Prostate gland (tissue), 2 donors: ENCODE measurements around the gene CLHC1. TPM values are rescaled to one million over a fixed set of nuclear protein-coding genes. Genes with fewer than 3 reads are reported as not detected.

ENCODE experiments used
- DNase-seq: peaks from one replicate; pipeline ENCODE4 v3.0.0-alpha.2; 2019; ENCODE audit warnings: low spot score
- H3K27ac ChIP-seq, 2 donors: fragments of 200-600 bp; sonication (generic); 2 replicates each; pipeline ENCODE4 v1.5.1; 2017 to 2019
- H3K27me3 ChIP-seq: fragments of 200-600 bp; sonication (generic); replicated peaks from 2 replicates; pipeline ENCODE4 v1.5.1; 2019; ENCODE audit not compliant: insufficient read depth
- H3K36me3 ChIP-seq, 2 donors: fragments of 200-600 bp; sonication (generic); 1 replicate in 1 of 2; 2 replicates in 1 of 2; pipeline versions ENCODE4 v1.5.1 to v1.8.1; 2017 to 2019
- H3K4me1 ChIP-seq: fragments of 200-600 bp; sonication (generic); replicated peaks from 2 replicates; pipeline ENCODE4 v1.5.1; 2019
- H3K4me3 ChIP-seq, 2 donors: fragments of 200-600 bp; sonication (generic); 2 replicates each; pipeline ENCODE4 v1.5.1; 2017 to 2019
- H3K9me3 ChIP-seq: fragments of 200-600 bp; sonication (generic); 2 replicates; pipeline ENCODE4 v1.5.1; 2017
- POLR2A ChIP-seq: fragments of 450-650 bp; IDR thresholded peaks from one replicate; pipeline ENCODE4 v1.6.1; 2016; ENCODE audit warnings: antibody characterized with exemption, mild to moderate bottlenecking
- POLR2AphosphoS5 ChIP-seq: sonication (generic); formaldehyde crosslinking; IDR thresholded peaks from one replicate; pipeline ENCODE4 v1.6.1; 2017; ENCODE audit warnings: antibody characterized with exemption
- WGBS: methylation state at CpG from one replicate; pipeline ENCODE4 v1.1.5; 2018; 5-methylcytosine and 5-hydroxymethylcytosine counted together
- intact Hi-C: fragments of 100-400 bp; cut with DNase I; formaldehyde crosslinking; loops from one replicate; pipeline ENCODE4 v1.14.2; 2022
- total RNA-seq, 2 donors: library from RNA; depleted of rRNA; stranded (reverse); fragments of >200 nt; gene quantifications; one replicate each; pipeline ENCODE4 v1.1.0, GENCODE V29; 2016
- TF ChIP-seq, protein P1 (sequence below), 4 experiments: fragments of 200-600 bp in 2 of 4; fragments of 450-650 bp in 2 of 4; sonication (generic) in 2 of 4; IDR thresholded peaks; 1 replicate in 3 of 4; 2 replicates in 1 of 4; pipeline ENCODE4 v1.5.1; 2016 to 2019; ENCODE audit warnings: antibody characterized with exemption in 4 of 4, mild to moderate bottlenecking in 2 of 4, moderate library complexity in 2 of 4

The CLHC1 gene
- total RNA-seq, 2 donors from 2014 or later, result 5.4 to 15.7 TPM

GRCh38 chr2:55236992-55237543, 5.0 kb upstream of the CLHC1 start:
- H3K4me1 ChIP-seq, result peaks cover 12% of the 10 kb centered on the region
- no peak for DNase-seq
- no peaks in the 10 kb centered on the region for H3K27me3 ChIP-seq
- no peaks in the 10 kb centered on the region for H3K9me3 ChIP-seq
- H3K27ac ChIP-seq, result no peak overlapping the region
- H3K36me3 ChIP-seq, result peaks cover 6 to 9% of the 10 kb centered on the region in 2 donors
- 83% methylated on average over 2 of the region's 2 CpGs for WGBS
- TF ChIP-seq, protein P1, sequence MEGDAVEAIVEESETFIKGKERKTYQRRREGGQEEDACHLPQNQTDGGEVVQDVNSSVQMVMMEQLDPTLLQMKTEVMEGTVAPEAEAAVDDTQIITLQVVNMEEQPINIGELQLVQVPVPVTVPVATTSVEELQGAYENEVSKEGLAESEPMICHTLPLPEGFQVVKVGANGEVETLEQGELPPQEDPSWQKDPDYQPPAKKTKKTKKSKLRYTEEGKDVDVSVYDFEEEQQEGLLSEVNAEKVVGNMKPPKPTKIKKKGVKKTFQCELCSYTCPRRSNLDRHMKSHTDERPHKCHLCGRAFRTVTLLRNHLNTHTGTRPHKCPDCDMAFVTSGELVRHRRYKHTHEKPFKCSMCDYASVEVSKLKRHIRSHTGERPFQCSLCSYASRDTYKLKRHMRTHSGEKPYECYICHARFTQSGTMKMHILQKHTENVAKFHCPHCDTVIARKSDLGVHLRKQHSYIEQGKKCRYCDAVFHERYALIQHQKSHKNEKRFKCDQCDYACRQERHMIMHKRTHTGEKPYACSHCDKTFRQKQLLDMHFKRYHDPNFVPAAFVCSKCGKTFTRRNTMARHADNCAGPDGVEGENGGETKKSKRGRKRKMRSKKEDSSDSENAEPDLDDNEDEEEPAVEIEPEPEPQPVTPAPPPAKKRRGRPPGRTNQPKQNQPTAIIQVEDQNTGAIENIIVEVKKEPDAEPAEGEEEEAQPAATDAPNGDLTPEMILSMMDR (IDR thresholded peaks at IDR 0.05), result no peak
- TF ChIP-seq POLR2AphosphoS5, result no peak
- no peak for TF ChIP-seq POLR2A
- H3K4me3 ChIP-seq, result no peak overlapping the region
- intact Hi-C loops, result no loop called here

- no peak overlapping the region for H3K4me3 ChIP-seq
- TF ChIP-seq POLR2AphosphoS5 (no peak), POLR2A (no peak)
- 59% methylated on average over 3 of the region's 3 CpGs for WGBS
- H3K36me3 ChIP-seq, result peaks cover 6 to 9% of the 10 kb centered on the region in 2 donors
- H3K27ac ChIP-seq, result no peak overlapping the region
- no peaks in the 10 kb centered on the region for H3K27me3 ChIP-seq
- intact Hi-C loops, result no loop called here
- H3K9me3 ChIP-seq, result no peaks in the 10 kb centered on the region
- peaks cover 12% of the 10 kb centered on the region for H3K4me1 ChIP-seq
- DNase-seq, result no peak
Observed at GRCh38 chr2:55235724-55236538, 3.8 kb upstream of the CLHC1 start.

DNA sequence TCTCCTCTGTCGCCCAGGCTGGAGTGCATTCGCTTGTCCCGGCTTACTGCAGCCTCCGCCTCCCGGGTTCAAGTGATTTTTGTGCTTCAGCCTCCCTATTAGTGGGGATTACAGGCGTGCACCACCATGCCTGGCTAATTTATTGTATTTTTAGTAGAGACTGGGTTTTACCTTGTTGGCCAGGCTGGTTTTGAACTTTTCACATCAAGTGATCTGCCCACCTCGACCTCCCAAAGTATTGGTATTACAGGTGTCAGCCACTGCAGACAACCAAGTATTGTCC, 1.5 kb upstream of the CLHC1 start:
- no peak for DNase-seq
- WGBS, result 65% methylated on average over 7 of the region's 7 CpGs
- intact Hi-C loops, result loop anchor here (5.0 kb wide), 1 partner anchor 34 kb away; the partner anchor contains the start of gene MTIF2
- H3K27ac ChIP-seq, result peak overlapping the region in 1 of 2 donors; percentile 92
- H3K9me3 ChIP-seq, result no peaks in the 10 kb centered on the region
- H3K36me3 ChIP-seq, result peaks cover 6 to 9% of the 10 kb centered on the region in 2 donors
- peak overlapping the region; percentile 73 to 75 for H3K4me3 ChIP-seq
- peaks cover 12% of the 10 kb centered on the region for H3K4me1 ChIP-seq
- H3K27me3 ChIP-seq, result no peaks in the 10 kb centered on the region
- TF ChIP-seq, protein P1 (IDR thresholded peaks at IDR 0.05), result no peak
- no peak for TF ChIP-seq POLR2A
- no peak for TF ChIP-seq POLR2AphosphoS5

DNA sequence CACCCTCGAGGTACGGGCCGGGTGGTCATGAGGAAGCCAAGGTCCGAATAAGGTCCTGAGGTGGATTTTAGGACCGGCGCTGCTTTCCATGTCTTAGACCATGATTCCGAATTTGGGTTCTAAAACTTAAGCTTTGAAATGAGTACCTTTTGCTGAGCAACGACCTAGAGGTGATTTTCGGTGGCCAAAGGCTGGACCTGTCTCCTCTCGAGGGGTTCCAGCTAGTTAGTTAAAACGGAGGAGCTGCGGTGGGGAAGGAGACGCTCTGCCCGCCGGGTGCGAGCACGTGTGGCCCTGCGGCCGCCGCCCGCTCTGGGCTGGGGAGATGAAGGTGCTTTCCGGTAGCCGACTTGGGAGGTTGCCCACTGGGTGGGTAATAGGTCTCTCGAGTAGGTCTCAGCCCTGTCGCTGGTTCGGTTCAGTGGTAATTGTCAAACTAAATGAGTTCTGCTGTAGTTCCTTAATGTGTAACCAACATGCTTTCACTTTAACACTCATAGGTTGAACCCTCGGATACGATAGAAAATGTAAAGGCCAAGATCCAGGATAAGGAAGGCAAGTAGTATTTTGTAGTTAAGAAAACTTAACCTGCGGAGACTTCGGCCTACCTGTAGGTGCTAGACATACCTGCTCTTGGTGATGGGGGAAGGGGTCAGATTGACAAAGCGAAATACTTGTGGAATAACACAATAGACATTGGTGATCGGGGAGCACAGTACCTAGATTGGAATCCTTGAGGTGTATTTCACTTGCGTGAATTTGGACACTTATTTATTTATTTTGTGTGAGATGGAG, 967 bp upstream of the CLHC1 start:
- H3K4me1 ChIP-seq, result peaks cover 12% of the 10 kb centered on the region

More for the DNA sequence above, 967 bp upstream of the CLHC1 start:
- H3K36me3 ChIP-seq, result peaks cover 6 to 9% of the 10 kb centered on the region in 2 donors
- TF ChIP-seq, protein P1 (IDR thresholded peaks at IDR 0.05), result no peak
- TF ChIP-seq POLR2AphosphoS5 (no peak), POLR2A (no peak)
- 4% methylated on average over 33 of the region's 33 CpGs for WGBS
- no peak for DNase-seq
- H3K27ac ChIP-seq, result peak overlapping the region; percentile 92 to 94
- intact Hi-C loops, result loop anchor here (5.0 kb wide), 1 partner anchor 34 kb away; the partner anchor contains the start of gene MTIF2
- H3K27me3 ChIP-seq, result no peaks in the 10 kb centered on the region
- no peaks in the 10 kb centered on the region for H3K9me3 ChIP-seq
- peak overlapping the region; percentile 73 to 75 for H3K4me3 ChIP-seq
